Fibroblast of skin of left quadriceps (primary cell): Measurements from ENCODE around the gene FBXO21.
"Not testable (repeated sequence)": the region's sequence is repeated elsewhere in the genome, so short reads cannot be mapped to it uniquely, and the experiment has no call there.

Source experiments
- DNase-seq, 2 experiments: peaks; one replicate each; pipeline ENCODE4 v3.0.0-alpha.2; 2013; ENCODE audit warnings: low read depth in 2 of 2

Gene FBXO21

GRCh38 chr12:117134721-117135120 lies 55.5 kb downstream of the FBXO21 start:
- no peak for DNase-seq

GRCh38 chr12:117134059-117134458 lies 56.2 kb downstream of the FBXO21 start:
- no peak for DNase-seq

- no peak for DNase-seq
Measured at GRCh38 chr12:117130801-117131200, 59.5 kb downstream of the FBXO21 start.

- no peak for DNase-seq
Measured at GRCh38 chr12:117129391-117129790, 60.9 kb downstream of the FBXO21 start.

GRCh38 chr12:117127933-117128823 lies 62.1 kb downstream of the FBXO21 start:
- no peak for DNase-seq

GRCh38 chr12:117126335-117126734 lies 63.9 kb downstream of the FBXO21 start:
- no peak for DNase-seq

- DNase-seq = no peak
Measured at GRCh38 chr12:117125767-117126166, 64.5 kb downstream of the FBXO21 start.

- DNase-seq = no peak
Measured at GRCh38 chr12:117125272-117125613, 65.0 kb downstream of the FBXO21 start.

GRCh38 chr12:117124421-117125271 lies 65.6 kb downstream of the FBXO21 start:
- DNase-seq = no peak

- DNase-seq = no peak
Measured at GRCh38 chr12:117121441-117121840, 68.8 kb downstream of the FBXO21 start.

- no peak for DNase-seq
Measured at GRCh38 chr12:117120787-117121186, 69.5 kb downstream of the FBXO21 start.

- DNase-seq = no peak
Measured at GRCh38 chr12:117119592-117120198, 70.6 kb downstream of the FBXO21 start.

GRCh38 chr12:117118838-117119591 lies 71.3 kb downstream of the FBXO21 start:
- DNase-seq = no peak

- DNase-seq = no peak
Measured at GRCh38 chr12:117114784-117115183, 75.5 kb downstream of the FBXO21 start.

- no peak for DNase-seq
Measured at GRCh38 chr12:117113231-117113630, 77.0 kb downstream of the FBXO21 start.

GRCh38 chr12:117111821-117112595 lies 78.3 kb downstream of the FBXO21 start:
- DNase-seq = no peak

- no peak for DNase-seq
Measured at GRCh38 chr12:117111386-117111785, 78.9 kb downstream of the FBXO21 start.

GRCh38 chr12:117109943-117110635 lies 80.2 kb downstream of the FBXO21 start:
- DNase-seq = no peak

GRCh38 chr12:117105902-117106301 lies 84.4 kb downstream of the FBXO21 start:
- no peak for DNase-seq

GRCh38 chr12:117104003-117104402 lies 86.3 kb downstream of the FBXO21 start:
- DNase-seq = not testable (repeated sequence)
